ENCODE results near the gene MCF2L2. TPM values are rescaled to one million over a fixed set of nuclear protein-coding genes. Genes with fewer than 3 reads are reported as not detected.

The MCF2L2 gene
- polyA plus RNA-seq, 1 experiment: 0.11 TPM

DNA sequence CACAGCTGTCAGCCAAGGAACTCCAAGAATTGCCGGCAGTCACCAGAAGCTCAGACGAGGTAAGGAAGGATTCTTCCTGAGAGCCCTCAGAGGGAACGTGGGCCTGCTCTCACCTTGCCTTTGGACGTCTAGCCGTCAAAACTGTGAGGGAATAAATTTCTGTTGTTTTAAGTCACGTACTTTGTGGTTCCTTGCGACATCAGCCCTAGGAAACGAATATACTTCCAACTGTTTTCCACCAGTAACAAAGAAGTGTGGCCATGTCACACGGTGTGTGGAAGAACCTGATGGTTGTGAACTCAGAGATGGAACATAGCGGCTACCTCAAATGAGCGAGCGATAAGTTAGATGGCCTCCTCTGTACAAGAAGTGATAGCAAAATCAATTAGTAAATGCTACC lies 216.3 kb downstream of the MCF2L2 start:
- DNase-seq (ENCODE audit: low read depth): no peak
- Histone ChIP-seq H3K27me3 (ENCODE audit: control insufficient read depth, insufficient read depth, low read length) (peaks cover 2% of the 10 kb centered on the region; the same call in 1 of the 2 replicates), H3K36me3 (ENCODE audit: control insufficient read depth, insufficient read depth, low read length) (no peaks in the 10 kb centered on the region), H3K4me3 (ENCODE audit: low read depth, low read length) (no peak overlapping the region)
- CTCF ChIA-PET: no interaction called here
- TF ChIP-seq, protein P1, sequence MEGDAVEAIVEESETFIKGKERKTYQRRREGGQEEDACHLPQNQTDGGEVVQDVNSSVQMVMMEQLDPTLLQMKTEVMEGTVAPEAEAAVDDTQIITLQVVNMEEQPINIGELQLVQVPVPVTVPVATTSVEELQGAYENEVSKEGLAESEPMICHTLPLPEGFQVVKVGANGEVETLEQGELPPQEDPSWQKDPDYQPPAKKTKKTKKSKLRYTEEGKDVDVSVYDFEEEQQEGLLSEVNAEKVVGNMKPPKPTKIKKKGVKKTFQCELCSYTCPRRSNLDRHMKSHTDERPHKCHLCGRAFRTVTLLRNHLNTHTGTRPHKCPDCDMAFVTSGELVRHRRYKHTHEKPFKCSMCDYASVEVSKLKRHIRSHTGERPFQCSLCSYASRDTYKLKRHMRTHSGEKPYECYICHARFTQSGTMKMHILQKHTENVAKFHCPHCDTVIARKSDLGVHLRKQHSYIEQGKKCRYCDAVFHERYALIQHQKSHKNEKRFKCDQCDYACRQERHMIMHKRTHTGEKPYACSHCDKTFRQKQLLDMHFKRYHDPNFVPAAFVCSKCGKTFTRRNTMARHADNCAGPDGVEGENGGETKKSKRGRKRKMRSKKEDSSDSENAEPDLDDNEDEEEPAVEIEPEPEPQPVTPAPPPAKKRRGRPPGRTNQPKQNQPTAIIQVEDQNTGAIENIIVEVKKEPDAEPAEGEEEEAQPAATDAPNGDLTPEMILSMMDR (IDR thresholded peaks at IDR 0.05; ENCODE audit: insufficient read depth, low read depth, low read length): no peak
- POLR2A ChIA-PET: no interaction called here

GRCh38 chr3:183211352-183211751 lies 217.1 kb downstream of the MCF2L2 start:
- no peak for DNase-seq (ENCODE audit: low read depth)
- H3K36me3 ChIP-seq (ENCODE audit: control insufficient read depth, insufficient read depth, low read length): no peaks in the 10 kb centered on the region
- H3K4me3 ChIP-seq (ENCODE audit: low read depth, low read length): no peak overlapping the region
- peaks cover 2% of the 10 kb centered on the region; the same call in 1 of the 2 replicates for H3K27me3 ChIP-seq (ENCODE audit: control insufficient read depth, insufficient read depth, low read length)
- POLR2A ChIA-PET: no interaction called here
- CTCF ChIA-PET: no interaction called here
- TF ChIP-seq, protein P1 (IDR thresholded peaks at IDR 0.05; ENCODE audit: insufficient read depth, low read depth, low read length): no peak

DNA sequence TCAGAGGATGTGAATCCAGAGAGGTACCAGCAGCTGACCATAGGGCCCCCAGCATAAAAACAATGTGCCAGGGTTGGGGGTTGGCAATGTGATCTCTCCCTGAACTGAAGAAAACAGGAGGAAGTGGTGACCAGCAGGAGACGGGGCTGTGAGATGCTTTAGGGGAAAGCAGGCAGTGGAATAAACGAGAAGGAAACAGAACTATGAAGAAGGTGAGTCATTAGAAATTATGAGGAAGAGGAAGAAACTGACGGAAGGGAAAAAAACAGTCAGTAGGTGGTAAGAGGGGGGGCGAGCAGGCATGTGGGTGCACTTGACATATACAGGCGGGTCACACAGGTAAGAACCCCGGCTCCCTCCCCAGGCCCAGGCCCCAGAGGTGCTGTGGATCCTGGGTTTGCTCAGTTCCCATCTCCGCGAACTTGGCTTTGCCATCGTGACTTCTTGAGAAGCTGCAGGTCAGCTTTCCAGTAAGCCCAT lies 217.5 kb downstream of the MCF2L2 start:
- ChIA-PET CTCF (no interaction called here), POLR2A (no interaction called here)
- TF ChIP-seq, protein P1 (IDR thresholded peaks at IDR 0.05; ENCODE audit: insufficient read depth, low read depth, low read length): no peak

GRCh38 chr3:183210341-183210740 lies 218.1 kb downstream of the MCF2L2 start:
- CTCF ChIA-PET: no interaction called here
- no peak for DNase-seq (ENCODE audit: low read depth)
- H3K36me3 ChIP-seq (ENCODE audit: control insufficient read depth, insufficient read depth, low read length): no peaks in the 10 kb centered on the region
- no peak overlapping the region for H3K4me3 ChIP-seq (ENCODE audit: low read depth, low read length)
- peaks cover 2% of the 10 kb centered on the region; the same call in 1 of the 2 replicates for H3K27me3 ChIP-seq (ENCODE audit: control insufficient read depth, insufficient read depth, low read length)
- POLR2A ChIA-PET: no interaction called here
- TF ChIP-seq, protein P1 (IDR thresholded peaks at IDR 0.05; ENCODE audit: insufficient read depth, low read depth, low read length): no peak

More for the DNA sequence above, 217.5 kb downstream of the MCF2L2 start:
- Histone ChIP-seq H3K36me3 (ENCODE audit: control insufficient read depth, insufficient read depth, low read length) (no peaks in the 10 kb centered on the region), H3K4me3 (ENCODE audit: low read depth, low read length) (no peak overlapping the region), H3K27me3 (ENCODE audit: control insufficient read depth, insufficient read depth, low read length) (peaks cover 2% of the 10 kb centered on the region; the same call in 1 of the 2 replicates)
- no peak for DNase-seq (ENCODE audit: low read depth)

DNA sequence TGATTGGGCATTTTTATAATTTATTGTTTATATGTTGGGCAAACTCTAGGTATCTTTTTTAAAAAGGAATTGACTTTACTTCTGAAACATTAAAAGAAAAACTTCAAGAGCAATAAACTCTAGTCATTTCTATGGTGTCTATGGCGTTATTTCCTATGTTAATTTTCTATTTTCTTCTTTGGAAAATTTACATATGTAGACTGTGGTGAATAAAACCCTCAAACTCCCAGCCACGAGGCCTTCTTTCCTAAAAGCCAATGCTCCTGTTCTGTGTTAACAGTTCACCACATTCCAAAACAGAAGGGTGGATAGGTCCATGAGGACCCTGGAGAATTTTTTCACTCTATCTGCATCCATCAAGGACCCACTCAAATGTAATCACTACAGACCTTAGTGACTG lies 219.6 kb downstream of the MCF2L2 start:
- TF ChIP-seq, protein P1 (IDR thresholded peaks at IDR 0.05; ENCODE audit: insufficient read depth, low read depth, low read length): no peak
- no peak overlapping the region for H3K4me3 ChIP-seq (ENCODE audit: low read depth, low read length)
- CTCF ChIA-PET: interaction anchor here (2.1 kb wide), 1 partner anchor 24 kb away, joined by 7 read pairs; no protein-coding TSS in a partner anchor
- H3K27me3 ChIP-seq (ENCODE audit: control insufficient read depth, insufficient read depth, low read length): peaks cover 2% of the 10 kb centered on the region; the same call in 1 of the 2 replicates
- POLR2A ChIA-PET: no interaction called here
- no peak for DNase-seq (ENCODE audit: low read depth)
- no peaks in the 10 kb centered on the region for H3K36me3 ChIP-seq (ENCODE audit: control insufficient read depth, insufficient read depth, low read length)

All from BJ (cell line).